Common myeloid progenitor, CD34-positive (primary cell): Measurements from ENCODE around the gene KIF19. TPM values are rescaled to one million over a fixed set of nuclear protein-coding genes. Genes with fewer than 3 reads are reported as not detected.
"Not testable (repeated sequence)": the region's sequence is repeated elsewhere in the genome, so short reads cannot be mapped to it uniquely, and the experiment has no call there.

Source experiments
- CTCF ChIA-PET: fragments of 350-600 bp; sonication (Branson Sonifier 250); formaldehyde crosslinking; loops from one replicate; lab custom pipeline; 2021; ENCODE audit warnings: antibody characterized with exemption; lab: Charles Lee
- POLR2A ChIA-PET: fragments of 350-600 bp; sonication (Branson Sonifier 250); formaldehyde crosslinking; loops from one replicate; lab custom pipeline; 2021; ENCODE audit warnings: antibody characterized with exemption; lab: Charles Lee
- DNase-seq, 3 donors: peaks; one replicate each; pipeline versions ENCODE4 v3.0.0 to v3.0.0-alpha.2; 2013
- H3K27ac ChIP-seq, 2 experiments: 1 replicate in 1 of 2; 2 replicates in 1 of 2; pipeline ENCODE4 v1.7.0; 2013; ENCODE audit warnings: inconsistent platforms in 2 of 2, low read length in 2 of 2, mild to moderate bottlenecking in 2 of 2, low read depth in 1 of 2, moderate library complexity in 1 of 2; ENCODE audit not compliant: severe bottlenecking in 2 of 2, insufficient read depth in 1 of 2, poor library complexity in 1 of 2
- H3K27me3 ChIP-seq, 5 experiments: replicated peaks in 2 of 5; 1 replicate in 3 of 5; 2 replicates in 2 of 5; pipeline versions ENCODE4 v1.6.1 to v1.7.0; 2013; ENCODE audit warnings: low read length in 4 of 5, mild to moderate bottlenecking in 2 of 5, moderate library complexity in 2 of 5, inconsistent platforms in 1 of 5; ENCODE audit not compliant: insufficient read depth in 5 of 5, control insufficient read depth in 4 of 5
- H3K36me3 ChIP-seq, 4 experiments: 1 replicate in 2 of 4; 2 replicates in 2 of 4; pipeline versions ENCODE4 v1.6.1 to v1.7.0; 2013; ENCODE audit warnings: low read length in 3 of 4, control low read depth in 1 of 4, mild to moderate bottlenecking in 1 of 4; ENCODE audit not compliant: control insufficient read depth in 4 of 4, insufficient read depth in 4 of 4
- H3K4me1 ChIP-seq, 4 experiments: 1 replicate in 3 of 4; 2 replicates in 1 of 4; pipeline versions ENCODE4 v1.6.1 to v1.7.1; 2013; ENCODE audit warnings: low read length in 3 of 4, mild to moderate bottlenecking in 3 of 4, control low read depth in 1 of 4, inconsistent platforms in 1 of 4, moderate library complexity in 1 of 4; ENCODE audit not compliant: control insufficient read depth in 4 of 4, insufficient read depth in 4 of 4; ENCODE audit errors: control extremely low read depth in 1 of 4
- H3K4me3 ChIP-seq, 7 experiments: 1 replicate in 4 of 7; 2 replicates in 3 of 7; pipeline versions ENCODE4 v1.5.1 to v1.7.0; 2013; ENCODE audit warnings: mild to moderate bottlenecking in 7 of 7, low read length in 6 of 7, moderate library complexity in 6 of 7, inconsistent platforms in 2 of 7, low read depth in 2 of 7, control low read depth in 1 of 7; ENCODE audit not compliant: insufficient read depth in 4 of 7, control insufficient read depth in 1 of 7; ENCODE audit errors: extremely low read depth in 1 of 7
- H3K9me3 ChIP-seq, 5 experiments: 1 replicate in 4 of 5; 2 replicates in 1 of 5; pipeline versions ENCODE4 v1.6.1 to v1.7.1; 2013; ENCODE audit warnings: low read length in 4 of 5, mild to moderate bottlenecking in 2 of 5, inconsistent platforms in 1 of 5, low read depth in 1 of 5, moderate library complexity in 1 of 5; ENCODE audit not compliant: control insufficient read depth in 4 of 5, insufficient read depth in 2 of 5; ENCODE audit errors: control extremely low read depth in 1 of 5
- WGBS: methylation state at CpG from one replicate; pipeline ENCODE4 v1.1.5; 2013; ENCODE audit not compliant: insufficient coverage; 5-methylcytosine and 5-hydroxymethylcytosine counted together
- polyA plus RNA-seq: library from polyadenylated mRNA; unstranded; fragments of 120-200 nt; gene quantifications from one replicate; pipeline ENCODE4 v1.2.1, GENCODE V29; 2013

Gene KIF19
- polyA plus RNA-seq: 0.01 TPM

- Histone ChIP-seq H3K36me3 (no peaks in the 10 kb centered on the region), H3K27ac (no peak within 1 kb of the TSS), H3K4me1 (peaks cover 0 to 19% (median 14%) of the 10 kb centered on the region in 4 experiments), H3K27me3 (peaks cover 0 to 35% (median 29%) of the 10 kb centered on the region in 5 experiments), H3K4me3 (peak within 1 kb of the TSS in 6 of 7 experiments; percentile 6 to 64 (median 41)), H3K9me3 (no peaks in the 10 kb centered on the region)
- POLR2A ChIA-PET: interaction anchor here (0.6 kb wide), 1 partner anchor 36 kb away, joined by 3 read pairs; the partner anchor contains the start of gene BTBD17
- CTCF ChIA-PET: no interaction called here
- 3% methylated on average over 59 of the region's 73 CpGs for WGBS
- DNase-seq: peak; percentile 22 to 68 (median 56)
Observed at GRCh38 chr17:74325743-74326379, at the start of gene KIF19. Gene KIF19 (plus strand): TSS chr17:74326226. CDS start chr17:74326350, 124 bp downstream.

DNA sequence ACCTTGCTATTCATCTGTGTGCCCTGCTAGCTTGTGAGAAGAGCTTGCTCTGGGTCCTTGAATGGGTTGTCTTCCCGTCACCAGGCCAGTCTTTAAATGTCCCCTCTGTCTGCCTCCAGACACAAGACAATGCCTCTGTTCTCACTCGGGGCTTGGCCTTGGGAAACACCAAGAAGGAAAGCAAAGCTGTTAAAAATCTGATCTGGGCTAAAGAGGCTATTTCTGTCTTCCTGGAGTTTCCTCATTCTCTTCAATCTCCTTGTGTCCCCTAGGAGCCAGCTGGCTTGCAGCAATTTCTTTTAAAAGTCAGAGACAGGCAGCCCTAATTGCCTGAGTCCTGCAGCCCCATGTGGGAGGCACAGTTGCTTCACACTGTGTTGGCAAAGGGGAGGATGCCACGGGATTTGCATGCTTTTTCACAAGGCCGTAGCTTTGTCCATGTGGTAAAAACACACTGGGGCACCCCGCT is 49.5 kb upstream of the KIF19 start:
- Histone ChIP-seq H3K4me3 (no peak overlapping the region), H3K27me3 (no peaks in the 10 kb centered on the region), H3K4me1 (peaks cover 7 to 20% (median 17%) of the 10 kb centered on the region in 4 experiments), H3K9me3 (no peaks in the 10 kb centered on the region), H3K27ac (no peak overlapping the region), H3K36me3 (no peaks in the 10 kb centered on the region)
- no peak for DNase-seq
- ChIA-PET POLR2A (no interaction called here), CTCF (interaction anchor here (3.1 kb wide), 1 partner anchor 9 kb away, joined by 10 read pairs; no protein-coding TSS in a partner anchor)
- 91% methylated on average over 4 of the region's 5 CpGs for WGBS

- peaks cover 9 to 28% (median 23%) of the 10 kb centered on the region in 4 experiments for H3K4me1 ChIP-seq
- H3K27ac ChIP-seq: no peak overlapping the region
- no peaks in the 10 kb centered on the region for H3K9me3 ChIP-seq
- H3K27me3 ChIP-seq: no peaks in the 10 kb centered on the region
- WGBS: 100% methylated on average over 1 of the region's 1 CpG
- CTCF ChIA-PET: no interaction called here
- no peak for DNase-seq
- no peak overlapping the region for H3K4me3 ChIP-seq
- POLR2A ChIA-PET: no interaction called here
- H3K36me3 ChIP-seq: no peaks in the 10 kb centered on the region
Observed at GRCh38 chr17:74277935-74278334, 48.1 kb upstream of the KIF19 start.

- not testable (repeated sequence) for H3K27ac ChIP-seq, H3K4me3 ChIP-seq
- 100% methylated on average over 3 of the region's 7 CpGs for WGBS
Observed at GRCh38 chr17:74279617-74280016, 46.4 kb upstream of the KIF19 start.

DNA sequence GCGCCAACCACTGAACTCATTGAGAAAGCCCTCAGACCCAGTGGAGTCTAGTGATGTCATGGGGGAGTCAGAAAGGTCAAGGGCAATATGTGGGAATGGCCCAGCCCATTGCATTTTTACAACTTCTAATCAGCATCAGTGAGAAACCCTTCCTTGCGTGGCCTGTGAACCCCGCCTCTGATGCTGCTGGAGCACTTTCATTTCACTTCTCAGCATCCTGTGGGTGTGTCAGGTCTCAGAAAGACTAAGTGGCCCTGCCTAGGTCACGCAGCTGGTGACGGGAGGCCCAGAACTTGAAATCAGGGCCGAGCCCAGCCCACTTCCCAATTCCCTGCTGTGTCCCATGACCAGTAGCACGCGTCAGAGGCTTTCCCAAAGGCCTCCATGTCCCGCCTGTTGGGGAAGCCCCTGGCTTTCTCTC is 45.9 kb upstream of the KIF19 start:
- no peak for DNase-seq
- POLR2A ChIA-PET: no interaction called here

More at GRCh38 chr17:74279617-74280016, 46.4 kb upstream of the KIF19 start:
- H3K9me3 ChIP-seq, DNase-seq, H3K27me3 ChIP-seq, POLR2A ChIA-PET, H3K36me3 ChIP-seq: not testable (repeated sequence)
- CTCF ChIA-PET: interaction anchor here (0.6 to 1.1 kb wide), 2 partner anchors 37 to 49 kb away, joined by 3 to 4 read pairs; no protein-coding TSS in a partner anchor
- peaks cover 8 to 22% (median 21%) of the 10 kb centered on the region in 4 experiments for H3K4me1 ChIP-seq

DNA sequence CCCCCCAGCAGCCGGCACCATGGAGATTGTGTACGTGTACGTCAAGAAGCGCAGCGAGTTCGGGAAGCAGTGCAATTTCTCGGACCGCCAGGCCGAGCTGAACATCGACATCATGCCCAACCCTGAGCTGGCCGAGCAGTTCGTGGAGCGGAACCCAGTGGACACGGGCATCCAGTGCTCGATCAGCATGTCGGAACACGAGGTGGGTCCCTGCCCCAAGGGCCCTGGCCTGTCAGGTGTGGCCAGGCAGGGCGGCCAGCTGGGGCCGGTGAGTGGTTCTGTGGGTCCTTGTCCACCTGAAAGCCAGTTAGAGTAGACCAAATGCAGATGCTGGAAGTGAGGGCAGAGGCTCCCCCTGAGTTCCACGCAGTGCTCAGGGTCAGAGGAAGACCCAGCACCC is 44.2 kb upstream of the KIF19 start:
- ChIA-PET POLR2A (interaction anchor here (0.7 kb wide), 1 partner anchor 923 kb away, joined by 3 read pairs; no protein-coding TSS in a partner anchor), CTCF (interaction anchor here (1.1 to 2.4 kb wide), 4 partner anchors 13 to 71 kb away, joined by 3 to 7 read pairs (median 4); partner anchors contain the start of gene TTYH2)
- WGBS: 97% methylated on average over 20 of the region's 20 CpGs
- H3K4me3 ChIP-seq: no peak overlapping the region
- peaks cover 5 to 21% (median 17%) of the 10 kb centered on the region in 4 experiments for H3K4me1 ChIP-seq
- no peaks in the 10 kb centered on the region for H3K36me3 ChIP-seq
- no peak for DNase-seq
- H3K27me3 ChIP-seq: peaks cover 0 to 5% (median 0%) of the 10 kb centered on the region in 5 experiments
- H3K9me3 ChIP-seq: no peaks in the 10 kb centered on the region
- no peak overlapping the region for H3K27ac ChIP-seq

More for the DNA sequence above, 45.9 kb upstream of the KIF19 start:
- no peaks in the 10 kb centered on the region for H3K36me3 ChIP-seq
- peaks cover 0 to 3% (median 0%) of the 10 kb centered on the region in 5 experiments for H3K27me3 ChIP-seq
- H3K27ac ChIP-seq: no peak overlapping the region
- H3K4me3 ChIP-seq: no peak overlapping the region
- CTCF ChIA-PET: interaction anchor here (0.6 to 1.1 kb wide), 2 partner anchors 50 to 72 kb away, joined by 3 read pairs; no protein-coding TSS in a partner anchor
- no peaks in the 10 kb centered on the region for H3K9me3 ChIP-seq
- WGBS: 86% methylated on average over 9 of the region's 9 CpGs
- H3K4me1 ChIP-seq: peaks cover 5 to 21% (median 20%) of the 10 kb centered on the region in 4 experiments

- not testable (repeated sequence) for H3K9me3 ChIP-seq, DNase-seq, H3K36me3 ChIP-seq, H3K27ac ChIP-seq, H3K27me3 ChIP-seq, H3K4me3 ChIP-seq
- ChIA-PET CTCF (interaction anchor here (1.1 to 2.4 kb wide), 3 partner anchors 13 to 70 kb away, joined by 4 to 7 read pairs (median 4); partner anchors contain the start of gene TTYH2), POLR2A (interaction anchor here (0.7 kb wide), 1 partner anchor 923 kb away, joined by 3 read pairs; no protein-coding TSS in a partner anchor)
- 92% methylated on average over 4 of the region's 4 CpGs for WGBS
- peaks cover 5 to 21% (median 17%) of the 10 kb centered on the region in 4 experiments for H3K4me1 ChIP-seq
Observed at GRCh38 chr17:74282274-74282586, 43.8 kb upstream of the KIF19 start.
